HG03103 (cell line): Measurements from ENCODE around the gene TADA3.

Source experiments
- ATAC-seq: cut with Tn5 transposase; IDR thresholded peaks from one replicate; pipeline ENCODE4 v1.9.1; 2021; ENCODE audit warnings: low read depth; ENCODE audit not compliant: unreplicated experiment

TADA3 gene, protein sequence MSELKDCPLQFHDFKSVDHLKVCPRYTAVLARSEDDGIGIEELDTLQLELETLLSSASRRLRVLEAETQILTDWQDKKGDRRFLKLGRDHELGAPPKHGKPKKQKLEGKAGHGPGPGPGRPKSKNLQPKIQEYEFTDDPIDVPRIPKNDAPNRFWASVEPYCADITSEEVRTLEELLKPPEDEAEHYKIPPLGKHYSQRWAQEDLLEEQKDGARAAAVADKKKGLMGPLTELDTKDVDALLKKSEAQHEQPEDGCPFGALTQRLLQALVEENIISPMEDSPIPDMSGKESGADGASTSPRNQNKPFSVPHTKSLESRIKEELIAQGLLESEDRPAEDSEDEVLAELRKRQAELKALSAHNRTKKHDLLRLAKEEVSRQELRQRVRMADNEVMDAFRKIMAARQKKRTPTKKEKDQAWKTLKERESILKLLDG

DNA sequence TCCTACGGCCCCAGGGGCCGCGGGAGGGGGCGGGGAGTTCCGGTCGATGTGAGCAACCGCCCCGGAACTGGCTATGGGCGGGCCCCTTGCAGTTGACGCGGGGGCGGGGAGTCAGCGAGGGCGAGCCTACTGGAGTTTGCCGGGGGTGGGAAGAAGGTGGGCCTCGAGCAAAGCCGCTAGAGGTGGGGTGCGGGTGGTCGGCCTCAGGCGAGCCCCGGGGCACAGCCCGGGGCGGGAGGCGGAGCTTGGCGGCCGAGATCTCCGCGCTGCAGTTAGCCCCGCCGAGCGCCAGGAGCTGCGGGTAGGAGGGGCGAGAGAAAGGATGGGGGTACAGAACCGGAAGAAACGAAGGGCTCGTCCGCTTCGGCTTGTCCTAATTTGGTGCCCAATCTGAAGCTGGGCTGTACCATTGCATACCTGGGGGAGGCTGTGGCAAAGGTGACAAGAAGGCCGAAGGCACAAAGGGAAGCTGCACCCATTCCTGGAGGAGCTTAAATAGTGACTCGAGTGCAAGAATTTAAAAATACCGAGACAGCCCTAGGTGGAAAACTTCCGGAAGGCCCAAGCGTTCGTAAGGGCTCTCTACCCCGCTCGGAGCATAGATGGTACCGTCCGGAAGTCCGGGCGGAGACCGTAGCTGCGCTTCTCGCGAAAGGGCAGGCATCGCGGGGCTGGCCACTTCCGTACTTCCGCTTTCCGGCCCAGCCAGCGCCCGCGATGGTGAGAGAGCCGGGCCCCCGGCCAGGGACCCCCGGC is at the start of gene TADA3, which contains the start of gene ARPC4:
Gene TADA3 (minus strand): TSS at position 69 of the 756 bp plus-strand sequence. CDS start 1,007 bp downstream, outside the sequence.
Gene ARPC4 (plus strand): TSS at position 678 of the 756 bp plus-strand sequence. CDS start 40 bp downstream, at position 718.
- ATAC-seq = peak; percentile 74

DNA sequence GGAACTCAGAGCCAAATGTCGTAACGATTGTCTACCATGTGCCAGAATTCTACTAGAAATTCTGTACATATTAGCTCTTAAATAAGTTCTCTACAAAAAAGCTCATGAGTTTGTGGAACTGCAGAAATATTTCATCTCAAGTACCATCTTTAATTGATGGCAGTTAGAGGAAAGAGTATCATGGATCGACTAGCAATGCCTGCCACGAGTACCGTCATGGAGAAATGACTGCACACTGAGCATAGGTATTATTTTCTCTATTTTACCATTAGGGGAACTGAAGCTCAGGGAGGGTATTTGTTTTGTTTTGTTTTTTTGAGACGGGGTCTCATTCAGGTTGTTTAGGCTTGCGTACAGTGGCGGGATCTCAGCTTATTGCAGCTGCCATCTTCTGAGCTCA is 48.7 kb upstream of the TADA3 start:
- ATAC-seq = no peak

DNA sequence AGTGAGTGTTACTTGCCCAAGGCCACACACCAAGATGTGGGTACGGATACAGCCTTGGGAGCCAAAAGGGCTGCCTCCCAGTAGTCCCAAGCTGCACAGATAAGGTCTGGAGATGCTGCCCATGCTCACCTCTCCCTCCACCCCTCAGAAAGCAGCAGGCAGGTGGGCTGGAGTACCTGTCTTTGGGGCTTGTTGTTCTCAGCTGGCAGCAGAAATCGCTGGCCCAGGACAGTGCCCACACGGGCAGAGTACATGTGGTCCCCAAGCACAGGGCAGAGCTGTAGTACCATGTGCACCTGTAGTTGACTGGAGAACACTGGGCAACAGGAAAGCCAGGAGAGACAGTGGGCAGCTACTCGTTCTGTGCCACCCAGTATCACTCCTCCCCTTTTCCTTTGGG is 46.6 kb upstream of the TADA3 start:
- ATAC-seq = no peak

DNA sequence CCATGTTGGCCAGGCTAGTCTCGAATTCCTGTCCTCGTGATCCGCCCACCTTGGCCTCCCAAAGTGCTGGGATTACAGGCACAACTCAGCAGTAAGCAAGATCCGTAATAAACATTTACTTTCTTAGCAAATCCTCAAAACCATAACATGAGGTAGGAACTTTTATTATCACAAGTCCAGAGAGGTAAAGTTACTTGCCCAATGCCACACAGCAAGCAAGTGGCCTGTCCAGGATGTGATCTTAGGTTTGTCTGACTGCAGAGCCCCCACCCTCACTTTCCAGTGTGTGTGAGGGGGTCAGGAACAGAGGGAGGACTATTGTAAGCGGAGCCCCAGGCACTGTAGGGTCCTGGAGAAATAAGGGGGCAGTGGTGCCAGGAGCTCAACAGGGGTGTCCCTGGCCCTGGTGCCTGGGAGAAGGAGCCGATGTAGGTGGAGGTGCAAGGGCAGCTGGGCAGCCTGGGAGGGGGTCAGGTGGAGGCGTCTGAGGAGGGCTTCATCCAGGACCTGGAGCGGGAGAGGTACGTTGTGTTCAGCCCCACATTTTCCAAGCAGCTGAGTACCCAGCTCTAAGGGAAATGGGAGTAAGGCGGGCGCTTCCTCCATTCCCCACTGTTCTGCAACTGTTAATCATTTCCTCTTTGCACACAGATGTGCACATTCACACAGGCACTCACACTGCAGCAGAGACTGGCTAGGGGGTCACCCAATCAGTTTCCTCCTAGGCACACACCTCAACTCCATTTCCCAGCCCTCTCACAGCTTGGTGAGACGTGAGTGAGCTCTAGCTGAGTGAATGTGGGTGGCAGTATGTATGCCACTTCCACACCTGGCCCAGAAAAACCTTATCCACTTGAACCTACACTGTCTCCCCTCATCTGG is 45.7 kb upstream of the TADA3 start:
- no peak for ATAC-seq

DNA sequence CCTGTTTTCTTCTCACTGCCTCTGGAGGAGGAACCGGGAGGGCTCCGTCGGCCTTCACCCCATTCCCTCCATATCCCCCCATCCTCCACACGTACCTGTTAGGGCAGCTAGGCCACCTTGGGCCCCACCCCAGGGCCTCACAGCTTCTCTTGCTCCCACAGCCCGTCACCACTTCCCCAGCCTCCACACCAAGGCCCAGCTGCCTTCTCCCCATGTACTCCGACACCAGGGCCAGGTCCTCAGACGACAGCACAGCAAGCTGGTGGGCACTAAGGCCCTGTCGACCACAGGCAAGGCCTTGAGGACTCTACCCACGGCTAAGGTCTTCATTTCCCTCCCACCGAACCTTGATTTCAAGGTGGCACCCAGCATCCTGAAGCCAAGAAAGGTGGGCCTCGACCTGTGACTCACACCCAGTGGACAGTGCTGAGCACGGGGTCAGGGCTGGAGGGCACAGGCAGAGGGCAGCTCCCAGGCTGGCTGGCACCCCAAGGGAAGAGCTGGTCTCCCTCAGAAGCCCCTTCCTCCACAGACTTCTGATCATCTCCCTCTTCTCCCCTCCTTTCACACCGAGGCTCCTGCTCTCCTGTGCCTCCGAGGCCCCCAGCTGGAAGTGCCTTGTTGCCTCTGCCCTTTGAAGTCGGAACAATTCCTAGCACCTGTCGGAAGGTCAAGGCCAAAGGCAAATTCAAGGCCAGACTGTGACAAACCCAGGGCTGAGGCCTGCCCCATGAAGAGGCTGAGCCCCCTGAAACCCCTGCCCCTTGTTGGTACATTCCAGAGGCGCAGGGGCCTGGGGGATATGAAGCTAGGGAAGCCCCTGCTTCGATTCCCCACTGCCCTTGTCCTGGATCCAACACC is 42.5 kb upstream of the TADA3 start:
- no peak for ATAC-seq

DNA sequence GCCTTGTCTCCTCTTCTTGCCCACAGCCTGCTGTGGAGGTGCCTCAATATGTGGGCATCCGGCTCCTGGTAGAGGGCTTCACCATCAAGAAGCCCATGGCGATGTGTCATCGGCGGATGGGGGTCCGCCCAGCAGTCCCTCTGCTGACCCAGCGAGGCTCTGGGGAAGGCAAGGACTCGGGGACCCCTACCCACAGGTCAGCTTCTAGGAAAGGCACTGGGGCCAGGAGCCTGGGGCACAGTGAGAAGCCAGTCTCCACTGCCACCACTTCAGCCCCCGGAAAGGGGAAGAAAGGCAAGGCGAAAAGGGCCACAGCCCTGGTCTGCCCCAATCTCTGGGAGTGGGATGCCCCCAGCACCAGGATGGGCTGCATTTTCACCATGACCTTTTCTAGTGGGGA is 40.8 kb upstream of the TADA3 start:
- ATAC-seq = no peak

DNA sequence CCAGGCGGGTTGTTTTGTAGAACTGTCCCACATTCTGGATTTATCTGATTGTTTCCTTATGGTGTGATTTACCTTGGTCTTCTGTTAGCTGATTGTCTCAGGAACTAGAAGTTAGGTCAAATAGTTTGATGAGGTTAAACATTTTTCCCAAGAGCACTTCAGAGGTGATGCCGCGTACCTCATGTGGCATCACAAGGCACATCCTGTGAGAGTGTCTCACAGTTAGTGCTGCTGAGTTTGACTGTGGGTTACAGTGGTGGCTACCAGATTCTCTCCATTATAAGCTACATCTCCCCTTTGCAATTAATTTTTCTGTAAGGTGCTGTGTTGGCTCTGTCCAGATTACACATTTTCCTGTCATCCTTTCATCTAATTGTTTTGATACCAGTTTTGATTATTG is 39.0 kb upstream of the TADA3 start:
- ATAC-seq = no peak

DNA sequence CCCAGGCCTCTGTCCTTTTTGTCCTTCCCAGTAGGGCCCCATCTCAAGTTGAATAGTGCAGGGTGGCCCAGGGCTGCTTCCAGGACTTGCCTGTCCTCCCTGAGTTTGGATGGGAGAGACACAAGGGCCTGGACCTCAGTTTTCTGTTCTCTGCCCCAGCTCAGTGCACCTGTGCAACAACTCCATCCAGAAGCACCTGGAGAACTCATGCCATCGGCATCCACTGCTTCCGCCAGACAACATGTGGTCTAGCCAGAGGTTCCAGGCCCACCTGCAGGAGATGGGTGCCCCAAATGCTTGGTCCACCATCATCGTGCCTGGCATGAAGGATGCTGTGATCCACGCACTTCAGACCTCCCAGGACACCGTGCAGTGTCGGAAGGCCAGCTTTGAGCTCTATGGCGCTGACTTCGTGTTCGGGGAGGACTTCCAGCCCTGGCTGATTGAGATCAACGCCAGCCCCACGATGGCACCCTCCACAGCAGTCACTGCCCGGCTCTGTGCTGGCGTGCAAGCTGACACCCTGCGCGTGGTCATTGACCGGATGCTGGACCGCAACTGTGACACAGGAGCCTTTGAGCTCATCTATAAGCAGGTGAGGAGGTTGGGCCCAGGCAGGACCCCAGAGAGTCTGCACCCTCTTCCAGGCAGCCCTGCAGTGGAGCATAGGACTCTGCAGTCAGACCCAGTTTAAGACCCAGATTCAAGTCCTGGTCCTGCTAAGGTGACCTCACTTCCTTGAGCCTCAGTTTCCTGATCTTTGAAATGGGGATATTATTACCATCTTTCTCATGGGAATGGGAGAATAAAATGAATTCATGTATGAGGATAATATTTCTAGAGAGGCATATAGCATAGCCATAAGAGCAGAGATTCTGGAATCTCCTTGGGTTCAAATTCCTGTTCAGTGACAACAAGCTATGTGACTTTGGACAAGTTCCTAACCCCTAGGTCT is 36.8 kb upstream of the TADA3 start:
- no peak for ATAC-seq

DNA sequence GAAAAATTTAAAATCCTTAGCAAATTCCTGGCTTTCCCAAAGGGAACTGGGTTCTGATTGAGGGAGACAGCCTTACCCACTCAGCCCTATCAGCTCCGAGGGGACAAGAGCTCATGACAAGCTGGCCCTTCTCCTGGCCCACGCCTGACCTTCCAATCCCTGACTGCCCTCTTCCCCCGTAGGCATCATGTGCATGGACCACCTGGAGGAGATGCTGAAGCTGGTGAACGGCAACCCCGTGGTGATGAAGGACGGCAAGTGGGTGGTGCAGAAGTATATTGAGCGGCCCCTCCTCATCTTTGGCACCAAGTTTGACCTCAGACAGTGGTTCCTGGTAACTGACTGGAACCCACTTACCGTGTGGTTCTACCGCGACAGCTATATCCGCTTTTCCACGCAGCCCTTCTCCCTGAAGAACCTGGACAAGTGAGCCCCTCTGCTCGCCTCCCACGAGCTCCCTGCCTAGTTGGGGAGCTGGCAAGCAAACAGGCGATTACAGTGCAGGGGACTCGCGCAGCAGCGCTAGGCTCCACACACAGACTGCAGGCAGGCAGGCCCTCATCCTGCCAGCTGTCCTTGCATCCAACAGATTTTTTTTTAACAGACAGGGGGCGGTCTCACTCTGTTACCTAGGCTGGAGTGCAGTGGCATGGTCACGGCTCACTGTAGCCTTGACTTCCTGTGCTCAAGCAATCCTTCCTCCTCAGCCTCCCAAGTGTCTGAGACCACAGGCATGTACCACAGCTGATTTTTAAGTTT is 34.7 kb upstream of the TADA3 start:
- no peak for ATAC-seq

DNA sequence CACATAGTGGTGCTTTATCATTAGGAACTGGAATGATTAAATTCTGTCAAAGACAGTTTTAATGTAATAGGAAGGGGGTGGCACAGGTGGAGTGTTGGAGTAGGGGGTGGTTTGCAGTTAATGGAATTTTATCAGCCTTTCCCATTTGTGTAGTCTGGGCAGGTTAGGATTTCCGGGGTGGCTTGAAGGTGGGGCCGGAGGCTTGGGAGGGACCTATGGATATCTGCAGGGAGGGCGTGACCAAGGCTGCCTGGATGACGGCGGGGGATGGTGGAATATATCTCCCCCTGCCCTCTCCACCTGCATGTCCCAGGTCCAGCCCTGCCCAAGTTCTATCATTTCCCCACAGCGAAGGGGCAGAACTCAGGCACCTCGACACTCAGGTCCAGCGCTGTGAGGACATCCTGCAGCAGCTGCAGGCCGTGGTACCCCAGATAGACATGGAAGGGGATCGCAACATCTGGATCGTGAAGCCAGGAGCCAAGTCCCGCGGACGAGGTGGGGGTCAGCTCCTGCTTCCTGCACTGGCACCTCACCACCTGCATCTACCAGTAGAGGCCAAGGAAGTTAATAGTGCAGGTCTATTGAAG is 33.3 kb upstream of the TADA3 start:
- ATAC-seq = no peak

DNA sequence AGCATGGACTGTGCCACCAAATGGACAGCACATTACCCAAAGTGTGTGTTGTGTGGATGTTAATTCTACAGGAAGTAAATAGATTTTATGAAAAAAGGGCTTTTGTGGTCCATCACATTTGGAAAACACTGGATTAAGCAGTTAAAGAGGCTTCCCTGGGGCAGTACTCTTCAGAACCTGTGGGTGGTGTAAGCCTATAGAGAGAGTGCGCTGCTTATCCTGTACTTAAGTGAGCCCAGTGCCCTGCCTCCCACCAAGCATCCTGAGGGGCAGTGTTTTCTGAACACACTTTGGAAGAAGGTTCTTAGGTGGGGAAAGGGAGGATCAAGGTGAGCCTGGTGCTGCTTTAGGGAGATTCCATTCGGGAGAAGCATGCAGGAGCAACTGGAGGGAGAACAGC is 28.7 kb upstream of the TADA3 start:
- ATAC-seq = no peak

DNA sequence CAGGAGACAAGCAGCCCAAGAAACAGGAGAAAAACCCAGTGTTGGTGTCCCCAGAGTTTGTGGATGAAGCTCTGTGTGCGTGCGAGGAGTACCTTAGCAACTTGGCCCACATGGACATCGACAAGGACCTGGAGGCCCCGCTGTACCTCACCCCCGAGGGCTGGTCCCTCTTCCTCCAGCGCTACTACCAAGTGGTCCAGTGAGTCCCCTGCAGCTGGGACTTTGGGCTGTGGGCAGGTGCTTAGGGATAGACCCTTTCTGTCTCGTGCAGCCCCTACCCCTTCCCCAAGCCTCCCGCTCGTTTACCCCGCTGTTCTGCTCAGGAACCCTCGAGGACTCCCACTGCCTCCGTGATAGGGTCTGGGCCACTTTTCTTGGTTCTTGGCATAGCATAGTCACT is 28.3 kb upstream of the TADA3 start:
- ATAC-seq = no peak

DNA sequence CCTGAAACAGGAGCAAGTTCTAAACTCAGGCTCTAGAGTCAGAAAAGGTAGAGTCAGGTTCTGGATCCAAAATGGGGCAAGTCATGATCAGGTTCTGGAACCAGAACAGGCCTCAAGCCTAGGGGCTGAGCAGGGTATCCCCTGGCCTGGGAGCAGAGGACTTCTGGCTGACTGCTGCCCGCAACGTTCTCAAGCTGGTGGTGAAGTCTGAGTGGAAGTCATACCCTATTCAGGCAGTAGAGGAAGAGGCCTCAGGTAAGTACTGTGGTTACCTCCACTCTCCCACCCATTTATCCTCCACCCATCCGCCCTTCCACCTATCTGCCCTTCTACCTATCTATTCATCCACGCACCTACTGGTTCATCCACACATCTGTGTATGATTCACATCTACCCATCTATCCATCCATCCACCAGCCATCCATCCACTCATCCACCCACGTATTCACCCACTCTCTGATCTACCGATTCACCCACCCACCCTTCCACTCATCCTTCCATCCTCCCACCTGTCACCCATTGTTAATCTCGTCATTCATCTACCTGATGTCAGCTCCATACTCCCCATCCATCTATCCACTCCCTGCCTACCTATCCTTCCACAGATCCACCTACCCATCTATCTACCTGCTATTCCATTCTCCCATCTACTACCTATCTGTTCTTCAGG is 26.5 kb upstream of the TADA3 start:
- ATAC-seq = no peak

DNA sequence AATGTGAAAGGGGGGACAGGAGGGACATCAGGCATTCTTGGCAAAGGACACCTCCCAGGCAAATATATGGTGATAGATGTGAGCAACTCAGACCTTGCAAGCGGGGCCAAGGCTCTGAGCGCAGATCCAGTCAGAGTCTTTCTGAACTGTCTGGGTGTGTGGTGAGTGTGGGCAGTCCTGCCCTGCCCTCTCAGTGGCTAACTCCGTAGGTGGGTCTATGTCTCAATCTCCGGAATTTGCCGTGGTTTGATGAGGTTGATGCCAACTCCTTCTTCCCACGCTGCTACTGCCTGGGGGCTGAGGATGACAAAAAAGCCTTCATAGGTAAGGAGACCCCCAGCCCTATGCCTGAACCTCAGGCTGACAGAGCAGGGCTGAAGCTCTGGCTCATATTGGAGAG is 25.2 kb upstream of the TADA3 start:
- no peak for ATAC-seq

DNA sequence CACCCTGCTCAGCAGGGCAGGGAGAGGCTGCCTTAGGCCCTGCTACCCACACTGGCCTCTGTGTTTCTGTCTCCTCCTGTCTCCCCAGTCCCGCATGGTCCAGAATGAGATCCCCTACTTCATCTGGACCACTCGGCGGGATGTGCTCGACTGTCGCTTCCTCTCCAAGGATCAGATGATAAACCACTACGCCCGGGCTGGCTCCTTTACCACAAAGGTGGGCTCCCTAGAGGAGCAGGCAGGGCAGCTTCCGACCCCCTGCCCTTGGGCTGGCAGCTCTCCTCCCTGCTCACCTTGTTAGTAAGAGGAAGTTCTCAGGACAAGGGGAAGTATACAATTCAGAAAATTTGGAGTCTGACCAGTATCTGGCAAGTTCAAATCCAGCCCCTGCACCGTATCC is 23.7 kb upstream of the TADA3 start:
- no peak for ATAC-seq

DNA sequence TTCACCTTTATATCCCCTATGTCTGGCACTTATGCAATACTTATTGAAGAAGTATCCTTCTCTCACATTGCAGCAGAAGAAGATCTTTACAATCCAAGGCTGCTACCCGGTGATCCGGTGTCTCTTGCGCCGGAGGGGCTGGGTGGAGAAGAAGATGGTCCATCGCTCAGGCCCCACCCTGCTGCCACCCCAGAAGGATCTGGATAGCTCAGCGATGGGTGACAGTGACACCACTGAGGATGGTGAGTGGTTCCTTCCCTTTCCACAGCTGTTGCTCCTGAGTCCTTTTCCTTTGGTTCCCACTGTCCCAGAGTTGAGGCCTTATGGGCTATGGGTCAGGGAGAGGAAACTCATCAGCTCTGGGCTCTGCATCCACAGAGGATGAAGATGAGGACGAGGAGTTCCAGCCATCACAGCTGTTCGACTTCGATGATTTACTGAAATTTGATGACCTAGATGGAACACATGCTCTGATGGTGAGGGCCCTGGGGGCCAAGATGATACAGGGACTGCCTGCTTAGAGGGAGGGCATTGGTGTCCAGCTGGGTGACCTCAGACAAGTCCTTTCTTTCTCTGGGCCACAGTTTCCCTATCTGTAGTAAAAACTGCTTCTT is 20.7 kb upstream of the TADA3 start:
- no peak for ATAC-seq

DNA sequence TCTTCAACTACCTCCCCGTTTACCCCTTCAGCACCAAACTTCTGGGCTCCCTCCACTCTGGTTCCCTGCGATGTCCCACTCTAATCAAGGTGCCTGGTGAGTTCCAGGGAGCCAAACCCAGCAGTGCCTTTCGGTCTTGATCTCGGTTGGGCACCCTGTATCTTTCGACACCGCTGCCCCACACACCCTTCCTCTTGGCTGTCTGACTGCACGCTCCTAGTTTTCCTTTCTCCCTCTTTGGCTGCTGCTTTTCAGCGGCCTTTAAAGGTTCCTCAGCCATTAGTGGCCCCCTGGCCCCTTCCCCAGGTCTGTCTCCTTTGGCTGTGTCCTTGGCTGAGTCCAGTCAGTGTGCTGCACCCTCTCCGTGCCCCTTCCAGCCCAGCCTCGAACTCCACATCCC is 18.6 kb upstream of the TADA3 start:
- ATAC-seq = no peak
